A673 (cell line): ENCODE measurements around the gene SPAG6. TPM values are rescaled to one million over a fixed set of nuclear protein-coding genes. Genes with fewer than 3 reads are reported as not detected.

ENCODE experiments used
- BruUV-seq: library from RNA; stranded (reverse); fragments of 400-500 nt; replicated peaks from 2 replicates; lab custom pipeline; 2021; lab: Mats Ljungman, UMichigan
- CTCF ChIA-PET: fragments of 300-600 bp; sonication (Branson Sonifier 250); formaldehyde crosslinking; loops from one replicate; lab custom pipeline; 2022; ENCODE audit warnings: antibody characterized with exemption; lab: Charles Lee
- POLR2A ChIA-PET: fragments of 300-600 bp; sonication (Branson Sonifier 250); formaldehyde crosslinking; loops from one replicate; lab custom pipeline; 2022; ENCODE audit warnings: antibody characterized with exemption; ENCODE audit not compliant: low non-redundant PET; lab: Charles Lee
- DNase-seq: peaks from one replicate; pipeline ENCODE4 v3.0.0-alpha.2; 2015; ENCODE audit warnings: low spot score
- H3K27ac ChIP-seq: fragments of 200-600 bp; sonication (generic); 2 replicates; pipeline ENCODE4 v1.5.1; 2016; ENCODE audit warnings: mixed run types, low read depth, mild to moderate bottlenecking, mixed read lengths, antibody characterized with exemption, low read length; ENCODE audit not compliant: poor library complexity, severe bottlenecking
- H3K27me3 ChIP-seq: fragments of 200-600 bp; sonication (generic); replicated peaks from 2 replicates; pipeline ENCODE4 v1.6.1; 2017; ENCODE audit warnings: mixed run types, low read depth, mild to moderate bottlenecking, mixed read lengths, antibody characterized with exemption, low read length; ENCODE audit not compliant: insufficient read depth, poor library complexity
- H3K36me3 ChIP-seq: fragments of 200-600 bp; sonication (generic); 2 replicates; pipeline ENCODE4 v1.6.1; 2016; ENCODE audit warnings: mixed run types, mild to moderate bottlenecking, mixed read lengths, antibody characterized with exemption, low read length; ENCODE audit not compliant: insufficient read depth, poor library complexity, severe bottlenecking
- H3K4me1 ChIP-seq: fragments of 200-600 bp; sonication (generic); 2 replicates; pipeline ENCODE4 v1.6.1; 2017; ENCODE audit warnings: mixed run types, mild to moderate bottlenecking, mixed read lengths, antibody characterized with exemption, low read length; ENCODE audit not compliant: insufficient read depth, poor library complexity, severe bottlenecking
- H3K4me3 ChIP-seq: fragments of 200-600 bp; sonication (generic); 2 replicates; pipeline ENCODE4 v1.5.1; 2016; ENCODE audit warnings: low read depth, mixed run types, mild to moderate bottlenecking, mixed read lengths, low read length; ENCODE audit not compliant: poor library complexity, severe bottlenecking
- H3K9me3 ChIP-seq: fragments of 200-600 bp; sonication (generic); 2 replicates; pipeline ENCODE4 v1.6.1; 2016; ENCODE audit warnings: mixed run types, low read depth, mild to moderate bottlenecking, mixed read lengths, antibody characterized with exemption, low read length; ENCODE audit not compliant: poor library complexity, severe bottlenecking
- CTCF ChIP-seq: fragments of 300-800, 200-600 bp; sonication (generic); conservative IDR thresholded peaks from 2 replicates; pipeline ENCODE4 v1.5.1; 2017; ENCODE audit warnings: low read depth, mild to moderate bottlenecking, antibody characterized with exemption, low read length, moderate library complexity, mixed read lengths
- EZH2 ChIP-seq: fragments of 200-600 bp; sonication (generic); IDR thresholded peaks from 2 replicates; pipeline ENCODE4 v1.6.1; 2017; ENCODE audit warnings: borderline replicate concordance, low read depth, mild to moderate bottlenecking, mixed read lengths, antibody characterized with exemption, low read length; ENCODE audit not compliant: poor library complexity, severe bottlenecking
- intact Hi-C: fragments of 100-400 bp; cut with micrococcal nuclease; formaldehyde crosslinking; loops from one replicate; pipeline ENCODE4 v1.10.0; 2022; ENCODE audit not compliant: unreplicated experiment
- total RNA-seq: library from RNA; stranded (reverse); gene quantifications from 2 replicates; pipeline ENCODE4 v1.2.3, GENCODE V29; 2021

The SPAG6 gene
- total RNA-seq, 1 experiment from 2014 or later = 0.39 TPM

- ChIA-PET CTCF (no interaction called here), POLR2A (no interaction called here)
- H3K4me3 ChIP-seq = peak overlapping the region; percentile 12
- H3K27ac ChIP-seq = no peak overlapping the region
- H3K27me3 ChIP-seq = peaks cover 33% of the 10 kb centered on the region
- DNase-seq = no peak
- no peaks in the 10 kb centered on the region for H3K9me3 ChIP-seq
- H3K36me3 ChIP-seq = peaks cover 7% of the 10 kb centered on the region
- no TSS peak for BruUV-seq
- TF ChIP-seq CTCF (no peak), EZH2 (no peak)
- peaks cover 22% of the 10 kb centered on the region for H3K4me1 ChIP-seq
- intact Hi-C loops = no loop called here
Observed at GRCh38 chr10:22335173-22335933, 9.9 kb upstream of the SPAG6 start.

DNA sequence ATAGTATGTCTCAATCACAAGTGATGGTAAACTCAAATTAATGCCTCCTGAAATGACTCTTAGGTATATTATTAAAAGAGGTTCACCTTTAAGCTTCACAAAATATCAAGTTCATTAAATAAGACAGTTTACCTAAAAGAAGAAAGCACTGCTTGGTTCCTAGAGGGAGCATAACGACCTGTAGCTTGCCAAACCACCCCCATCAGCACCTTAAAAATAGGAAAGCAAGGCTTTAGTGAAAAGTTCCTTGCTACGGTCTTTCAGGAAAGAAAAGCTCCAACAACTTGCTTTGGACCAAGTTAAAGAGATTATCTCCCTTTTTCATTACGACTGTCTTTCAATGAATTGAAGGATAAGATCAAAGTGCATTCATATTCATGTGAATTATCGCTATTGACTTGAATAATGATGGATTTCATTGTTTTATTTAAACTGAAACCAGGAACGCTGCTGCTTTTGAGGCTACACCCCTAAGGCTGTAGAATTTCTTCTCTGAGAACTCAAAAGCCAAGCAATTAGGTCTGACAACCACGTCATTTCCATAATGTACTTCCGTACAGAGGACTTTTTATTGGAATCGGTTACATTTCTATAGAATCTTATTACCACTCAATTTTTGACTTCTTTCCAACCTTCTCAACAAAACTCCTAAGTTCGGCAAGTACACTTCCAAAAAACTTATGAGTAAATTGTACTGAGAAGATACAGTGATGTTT is 7.0 kb upstream of the SPAG6 start:
- BruUV-seq = no TSS peak
- CTCF ChIA-PET = no interaction called here
- POLR2A ChIA-PET = no interaction called here

GRCh38 chr10:22338931-22339330 is 6.4 kb upstream of the SPAG6 start:
- H3K4me1 ChIP-seq = peaks cover 22% of the 10 kb centered on the region
- no peak overlapping the region for H3K27ac ChIP-seq
- H3K9me3 ChIP-seq = no peaks in the 10 kb centered on the region
- intact Hi-C loops = no loop called here
- TF ChIP-seq CTCF (no peak), EZH2 (no peak)
- H3K4me3 ChIP-seq = no peak overlapping the region
- no TSS peak for BruUV-seq
- peaks cover 61% of the 10 kb centered on the region for H3K27me3 ChIP-seq
- no peaks in the 10 kb centered on the region for H3K36me3 ChIP-seq
- no peak for DNase-seq
- ChIA-PET CTCF (no interaction called here), POLR2A (interaction anchor here (0.6 kb wide), 1 partner anchor 71 kb away, joined by 3 read pairs; no protein-coding TSS in a partner anchor)

More for the DNA sequence above, 7.0 kb upstream of the SPAG6 start:
- intact Hi-C loops = no loop called here
- no peak for DNase-seq
- Histone ChIP-seq H3K27me3 (peaks cover 56% of the 10 kb centered on the region), H3K4me1 (peaks cover 22% of the 10 kb centered on the region), H3K36me3 (no peaks in the 10 kb centered on the region), H3K27ac (no peak overlapping the region), H3K9me3 (no peaks in the 10 kb centered on the region), H3K4me3 (peak overlapping the region; percentile 8)
- TF ChIP-seq CTCF (no peak), EZH2 (no peak)
